Pancreas (tissue), 10 donors: Measurements from ENCODE around the gene SCRT2. TPM values are rescaled to one million over a fixed set of nuclear protein-coding genes. Genes with fewer than 3 reads are reported as not detected.

Experiments used
- ATAC-seq, 4 donors: fragments of 200-7000 bp; cut with Tn5 transposase; one replicate each; pipeline versions ENCODE4 v1.8.0 to v1.9.1; 2020; ENCODE audit warnings: mild to moderate bottlenecking in 4 of 4, moderate library complexity in 4 of 4
- DNase-seq, 6 donors: peaks; one replicate each; pipeline ENCODE4 v3.0.0-alpha.2; 2020
- FAIRE-seq: peaks from 2 replicates; lab custom pipeline; 2012; peaks lifted over from hg19 to GRCh38; lab: Jason Lieb, UNC
- H3K27ac ChIP-seq, 4 donors: fragments of 200-600 bp; sonication (generic); 1 replicate in 3 of 4; 2 replicates in 1 of 4; pipeline versions ENCODE4 v1.5.0 to v1.8.0; 2020
- H3K27me3 ChIP-seq, 4 donors: fragments of 200-600 bp; one replicate each; pipeline ENCODE4 v1.8.0; 2021
- H3K36me3 ChIP-seq, 3 donors: fragments of 200-600 bp; sonication (generic) in 1 of 3; one replicate each; pipeline versions ENCODE4 v1.5.0 to v1.8.0; 2020 to 2021
- H3K4me1 ChIP-seq, 3 donors: fragments of 200-600 bp; one replicate each; pipeline ENCODE4 v1.8.0; 2021
- H3K4me3 ChIP-seq, 4 donors: fragments of 200-600 bp; sonication (generic) in 2 of 4; one replicate each; pipeline versions ENCODE4 v1.5.0 to v1.8.0; 2020 to 2021
- H3K9me3 ChIP-seq, 4 donors: fragments of 200-600 bp; one replicate each; pipeline ENCODE4 v1.8.0; 2021
- WGBS, 2 donors: extraction: QIAGEN DNeasy Blood & Tissue Kit; methylation state at CpG; one replicate each; pipeline ENCODE4 v1.1.7; 2013; 5-methylcytosine and 5-hydroxymethylcytosine counted together
- intact Hi-C, 3 donors: fragments of 100-400 bp; cut with DNase I; formaldehyde crosslinking; loops; one replicate each; pipeline versions ENCODE4 v1.11.1 to v1.14.2; 2022
- polyA plus RNA-seq, 2 donors: library from polyadenylated mRNA; stranded (reverse); fragments of 200-250 nt; gene quantifications; one replicate each; pipeline ENCODE4 v1.2.3, GENCODE V29; 2013
- total RNA-seq, 6 donors: library from RNA; stranded (reverse); fragmentation: NEBNext Ultra II Directional in 4 of 6; extraction: Animal tissue kit (Norgen Biotek cat#: 25700) in 4 of 6; gene quantifications; one replicate each; pipeline versions ENCODE4 v1.2.1 to v1.2.4, GENCODE V29; 2021 to 2023
- TF ChIP-seq, protein P1 (sequence below), 4 donors: fragments of 200-600 bp; sonication (generic) in 3 of 4; IDR thresholded peaks; one replicate each; pipeline versions ENCODE4 v1.5.0 to v1.8.0; 2021; ENCODE audit warnings: antibody characterized with exemption in 4 of 4
- donor health status: healthy with polysubstance abuse.
- donor health status: DM: no; HTN: no; CAD: no; lungs with moderate emphysema.
- donor health status: DM: no; HTN: no; CAD: no.
- donor health status: control.
- donor health status: control.
- donor health status: Bipolar disorder and iron deficiency.
- donor health status: DM: yes; HTN: yes; CAD: no.
- donor health status: DM: no; HTN: no; CAD: no.
- donor health status: DM: no; HTN: no; CAD: no.
- donor health status: DM: yes; HTN: yes; CAD: no.

SCRT2 gene
- total and polyA plus RNA-seq, 8 donors: 0.04 to 0.63 (median 0.07) TPM; not detected in 2

DNA sequence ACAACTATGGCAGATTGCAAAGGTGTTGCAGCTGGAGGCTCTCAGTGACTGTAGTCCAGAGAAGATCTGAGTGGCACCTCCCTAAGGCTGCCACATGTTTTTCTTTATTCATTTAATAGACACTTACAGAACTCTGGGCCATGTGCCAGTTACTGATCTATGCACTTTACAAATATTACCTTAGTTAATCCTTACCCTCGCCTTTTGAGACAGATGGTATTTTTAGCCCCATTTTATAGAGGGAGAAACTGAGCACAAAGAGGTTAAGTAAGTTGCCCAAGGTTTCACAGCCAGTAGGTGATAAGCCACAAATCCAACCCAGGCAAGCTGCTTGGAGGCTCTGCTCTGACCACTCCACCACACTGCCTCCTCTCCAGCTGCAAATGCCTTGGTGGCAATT is 6.5 kb upstream of the SCRT2 start:
- no peak for DNase-seq
- Histone ChIP-seq H3K27me3 (peaks cover 0 to 23% (median 4%) of the 10 kb centered on the region in 4 donors), H3K4me3 (no peak overlapping the region), H3K9me3 (no peaks in the 10 kb centered on the region), H3K27ac (no peak overlapping the region), H3K36me3 (no peaks in the 10 kb centered on the region), H3K4me1 (no peaks in the 10 kb centered on the region)
- no peak for FAIRE-seq
- TF ChIP-seq, protein P1, sequence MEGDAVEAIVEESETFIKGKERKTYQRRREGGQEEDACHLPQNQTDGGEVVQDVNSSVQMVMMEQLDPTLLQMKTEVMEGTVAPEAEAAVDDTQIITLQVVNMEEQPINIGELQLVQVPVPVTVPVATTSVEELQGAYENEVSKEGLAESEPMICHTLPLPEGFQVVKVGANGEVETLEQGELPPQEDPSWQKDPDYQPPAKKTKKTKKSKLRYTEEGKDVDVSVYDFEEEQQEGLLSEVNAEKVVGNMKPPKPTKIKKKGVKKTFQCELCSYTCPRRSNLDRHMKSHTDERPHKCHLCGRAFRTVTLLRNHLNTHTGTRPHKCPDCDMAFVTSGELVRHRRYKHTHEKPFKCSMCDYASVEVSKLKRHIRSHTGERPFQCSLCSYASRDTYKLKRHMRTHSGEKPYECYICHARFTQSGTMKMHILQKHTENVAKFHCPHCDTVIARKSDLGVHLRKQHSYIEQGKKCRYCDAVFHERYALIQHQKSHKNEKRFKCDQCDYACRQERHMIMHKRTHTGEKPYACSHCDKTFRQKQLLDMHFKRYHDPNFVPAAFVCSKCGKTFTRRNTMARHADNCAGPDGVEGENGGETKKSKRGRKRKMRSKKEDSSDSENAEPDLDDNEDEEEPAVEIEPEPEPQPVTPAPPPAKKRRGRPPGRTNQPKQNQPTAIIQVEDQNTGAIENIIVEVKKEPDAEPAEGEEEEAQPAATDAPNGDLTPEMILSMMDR (IDR thresholded peaks at IDR 0.05): no peak
- intact Hi-C loops: no loop called here
- WGBS, 2 donors: 18 to 26% methylated on average over 1 of the region's 1 CpG
- ATAC-seq: no peak

DNA sequence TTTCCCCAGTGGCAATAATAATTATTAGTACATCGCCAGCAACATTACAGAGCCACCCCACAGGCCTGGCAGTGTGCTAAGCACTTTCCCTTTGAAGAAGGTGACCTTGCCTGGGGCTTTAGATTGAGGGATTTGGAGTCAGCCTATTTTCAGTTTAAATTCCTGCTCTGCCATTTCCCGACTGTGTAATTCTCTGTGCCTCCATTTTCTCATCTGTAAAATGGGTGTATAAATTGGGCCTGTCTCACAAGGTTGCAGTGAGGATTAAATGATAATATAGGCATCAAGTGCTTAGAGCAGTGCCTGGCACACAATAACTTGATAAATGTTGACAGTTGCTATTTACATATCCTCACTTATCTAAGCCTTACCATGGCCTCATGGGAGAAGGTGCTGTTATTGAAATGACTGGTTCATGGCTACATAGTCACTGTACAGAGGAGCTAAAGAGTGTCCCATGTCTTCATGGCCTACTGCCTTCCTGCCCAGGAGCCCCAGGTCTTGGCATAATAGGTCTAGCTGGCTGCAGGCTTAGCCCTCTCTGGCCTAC is 5.1 kb upstream of the SCRT2 start:
- FAIRE-seq: no peak
- Histone ChIP-seq H3K27me3 (peaks cover 0 to 23% (median 4%) of the 10 kb centered on the region in 4 donors), H3K27ac (no peak overlapping the region), H3K36me3 (no peaks in the 10 kb centered on the region), H3K9me3 (no peaks in the 10 kb centered on the region), H3K4me1 (peaks cover 0 to 7% (median 6%) of the 10 kb centered on the region in 3 donors), H3K4me3 (no peak overlapping the region)
- DNase-seq: no peak
- TF ChIP-seq, protein P1 (IDR thresholded peaks at IDR 0.05): no peak
- WGBS, 2 donors: 69 to 78% methylated on average over 2 of the region's 2 CpGs
- intact Hi-C loops: no loop called here
- no peak for ATAC-seq

DNA sequence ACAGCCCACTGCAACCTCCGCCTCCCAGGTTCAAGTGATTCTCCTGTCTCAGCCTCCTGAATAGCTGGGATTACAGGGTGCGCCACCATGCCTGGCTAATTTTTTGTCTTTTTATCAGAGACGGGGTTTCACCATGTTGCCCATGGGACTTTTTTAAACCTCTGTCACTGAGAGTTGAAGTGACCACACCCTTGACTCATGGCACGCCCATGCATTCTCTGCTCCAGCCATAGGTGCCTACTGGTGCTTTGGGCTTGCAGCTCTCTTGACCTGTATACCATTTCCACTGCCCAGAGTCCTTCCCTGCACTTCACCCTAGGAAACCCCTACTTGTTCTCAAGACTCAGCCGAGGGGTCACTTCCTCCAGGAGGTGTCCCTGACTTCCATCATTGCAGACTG is 2.4 kb upstream of the SCRT2 start:
- no peaks in the 10 kb centered on the region for H3K36me3 ChIP-seq
- H3K27me3 ChIP-seq: peaks cover 0 to 23% (median 4%) of the 10 kb centered on the region in 4 donors
- no peak for FAIRE-seq
- H3K27ac ChIP-seq: no peak overlapping the region
- H3K4me1 ChIP-seq: peaks cover 0 to 7% (median 7%) of the 10 kb centered on the region in 3 donors
- no peak overlapping the region for H3K4me3 ChIP-seq
- TF ChIP-seq, protein P1 (IDR thresholded peaks at IDR 0.05): no peak
- intact Hi-C loops: no loop called here
- DNase-seq: no peak
- 78 to 84% methylated on average over 5 of the region's 5 CpGs for whole genome bisulfite sequencing, 2 donors
- no peak for ATAC-seq
- no peaks in the 10 kb centered on the region for H3K9me3 ChIP-seq

DNA sequence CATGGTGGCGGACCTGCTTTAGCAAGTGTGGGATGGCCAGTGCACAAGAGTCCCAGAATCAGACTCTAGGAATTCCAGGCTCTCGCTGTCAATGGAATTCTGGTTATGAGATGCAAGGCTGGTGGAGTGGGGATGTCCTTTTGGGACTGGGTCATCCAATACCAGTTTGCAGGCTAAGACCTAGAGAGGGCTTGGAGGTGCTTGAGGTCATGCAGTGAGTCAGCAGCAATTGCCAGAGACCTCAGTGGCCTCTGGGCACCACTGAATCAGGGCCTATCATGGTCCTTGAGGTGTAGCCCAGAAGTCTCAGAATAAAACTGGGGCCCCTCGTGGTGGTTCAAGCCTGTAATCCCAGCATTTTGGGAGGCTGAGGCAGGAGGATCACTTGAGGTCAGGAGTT is 1.4 kb upstream of the SCRT2 start:
- FAIRE-seq: no peak
- intact Hi-C loops: no loop called here

More for the DNA sequence above, 1.4 kb upstream of the SCRT2 start:
- TF ChIP-seq, protein P1 (IDR thresholded peaks at IDR 0.05): no peak
- peaks cover 0 to 7% (median 7%) of the 10 kb centered on the region in 3 donors for H3K4me1 ChIP-seq
- H3K9me3 ChIP-seq: no peaks in the 10 kb centered on the region
- H3K4me3 ChIP-seq: no peak overlapping the region
- 47 to 59% methylated on average over 3 of the region's 3 CpGs for WGBS, 2 donors
- peaks cover 0 to 19% (median 4%) of the 10 kb centered on the region in 4 donors for H3K27me3 ChIP-seq
- no peaks in the 10 kb centered on the region for H3K36me3 ChIP-seq
- DNase-seq (no peak), ATAC-seq (no peak)
- H3K27ac ChIP-seq: no peak overlapping the region
